Adrenal gland (tissue), 12 donors: ENCODE measurements around the gene NR2F1-AS1. TPM values are rescaled to one million over a fixed set of nuclear protein-coding genes. Genes with fewer than 3 reads are reported as not detected.
A peak's percentile ranks its signal among the peaks of the same experiment; 100 is the strongest.
"Not testable (repeated sequence)": the region's sequence is repeated elsewhere in the genome, so short reads cannot be mapped to it uniquely, and the experiment has no call there.

Experiments used
- DNase-seq, 7 donors: peaks; one replicate each; pipeline ENCODE4 v3.0.0-alpha.2; 2019 to 2020
- H3K27ac ChIP-seq, 5 donors: fragments of 200-600 bp; sonication (generic) in 4 of 5; 1 replicate in 3 of 5; 2 replicates in 2 of 5; pipeline versions ENCODE4 v1.5.1 to v1.8.0; 2016 to 2020; ENCODE audit warnings: mild to moderate bottlenecking in 1 of 5
- H3K27me3 ChIP-seq: fragments of 200-600 bp; 2 replicates; pipeline ENCODE4 v1.8.0; 2021
- H3K36me3 ChIP-seq, 2 donors: fragments of 200-600 bp; replicated peaks in 1 of 2; 1 replicate in 1 of 2; 2 replicates in 1 of 2; pipeline versions ENCODE4 v1.5.1 to v1.8.0; 2018 to 2022
- H3K4me1 ChIP-seq, 2 donors: fragments of 200-600 bp; replicated peaks in 1 of 2; 1 replicate in 1 of 2; 2 replicates in 1 of 2; pipeline versions ENCODE4 v1.5.1 to v1.8.0; 2018 to 2021
- H3K4me3 ChIP-seq, 4 donors: fragments of 200-600 bp; sonication (generic) in 3 of 4; one replicate each; pipeline ENCODE4 v1.5.1; 2016 to 2018
- H3K9me3 ChIP-seq, 3 donors: fragments of 200-600 bp; sonication (generic) in 1 of 3; replicated peaks in 1 of 3; 1 replicate in 2 of 3; 2 replicates in 1 of 3; pipeline versions ENCODE4 v1.5.1 to v1.8.0; 2016 to 2021
- CTCF ChIP-seq, 6 experiments: fragments of 450-650 bp in 4 of 6; fragments of 200-600 bp in 2 of 6; sonication (generic) in 1 of 6; IDR thresholded peaks; 1 replicate in 5 of 6; 2 replicates in 1 of 6; pipeline versions ENCODE4 v1.5.1 to v1.8.0; 2016 to 2021; ENCODE audit warnings: antibody characterized with exemption in 6 of 6, mild to moderate bottlenecking in 2 of 6, moderate library complexity in 1 of 6
- POLR2A ChIP-seq, 2 donors: fragments of 450-650 bp; IDR thresholded peaks; one replicate each; pipeline ENCODE4 v1.6.1; 2017; ENCODE audit warnings: antibody characterized with exemption in 2 of 2, mild to moderate bottlenecking in 2 of 2, moderate library complexity in 1 of 2
- WGBS, 4 donors: extraction: QIAGEN DNeasy Blood & Tissue Kit in 2 of 4; methylation state at CpG; one replicate each; pipeline versions ENCODE4 v1.1.5 to v1.1.7; 2013 to 2017; 5-methylcytosine and 5-hydroxymethylcytosine counted together
- intact Hi-C, 2 donors: fragments of 100-400 bp; cut with DNase I; formaldehyde crosslinking; loops; one replicate each; pipeline versions ENCODE4 v1.14.1 to v1.15.0; 2022 to 2023
- polyA plus RNA-seq, 3 donors: library from polyadenylated mRNA; stranded (reverse); fragments of 200-250 nt in 2 of 3; fragments of 350-450 nt in 1 of 3; fragmentation: Illumina TruSeq in 1 of 3; extraction: RNeasy Lipid Tissue Mini Kit (QIAGEN cat#74804) in 1 of 3; gene quantifications; one replicate each; pipeline ENCODE4 v1.2.3, GENCODE V29; 2013 to 2014
- total RNA-seq, 9 donors: library from RNA; depleted of rRNA in 4 of 9; stranded (reverse); fragments of >200 nt in 4 of 9; fragments of 120-200 nt in 1 of 9; fragmentation: NEBNext Ultra II Directional in 1 of 9; extraction: Animal tissue kit (Norgen Biotek cat#: 25700) in 1 of 9; gene quantifications; one replicate each; pipeline versions ENCODE4 v1.1.0 to v1.2.4, GENCODE V29; 2013 to 2023
- donor health status: healthy with polysubstance abuse.
- donor health status: Bipolar disorder and iron deficiency.
- donor health status: DM: yes; HTN: yes; CAD: no.
- donor health status: DM: no; HTN: no; CAD: no.
- donor health status: DM: no; HTN: no; CAD: no.
- donor health status: DM: yes; HTN: yes; CAD: no.

Gene NR2F1-AS1
- total and polyA plus RNA-seq, 12 donors, result 13.2 to 107 (median 29.1) TPM

- Histone ChIP-seq H3K27ac (peak overlapping the region in 1 of 5 donors; percentile 31), H3K4me3 (no peak overlapping the region), H3K9me3 (no peaks in the 10 kb centered on the region), H3K36me3 (no peaks in the 10 kb centered on the region), H3K27me3 (no peaks in the 10 kb centered on the region), H3K4me1 (peaks cover 5 to 8% of the 10 kb centered on the region in 2 donors)
- TF ChIP-seq POLR2A (IDR thresholded peaks at IDR 0.05) (no peak), CTCF (IDR thresholded peaks at IDR 0.05) (no peak)
- WGBS, 4 donors, result 65 to 78% (median 71%) methylated on average over 1 of the region's 1 CpG
- intact Hi-C loops, result no loop called here
- DNase-seq, result no peak
Measured at GRCh38 chr5:93567424-93567823, 13.6 kb downstream of the NR2F1-AS1 start.

GRCh38 chr5:93566091-93566490 is 14.9 kb downstream of the NR2F1-AS1 start:
- DNase-seq, result no peak
- H3K36me3 ChIP-seq, result no peaks in the 10 kb centered on the region
- H3K4me3 ChIP-seq, result no peak overlapping the region
- H3K27me3 ChIP-seq, result no peaks in the 10 kb centered on the region
- H3K9me3 ChIP-seq, result no peaks in the 10 kb centered on the region
- H3K27ac ChIP-seq, result peak overlapping the region in 1 of 5 donors; percentile 4
- TF ChIP-seq CTCF (IDR thresholded peaks at IDR 0.05), result no peak
- no peak for TF ChIP-seq POLR2A (IDR thresholded peaks at IDR 0.05)
- intact Hi-C loops, result no loop called here
- peaks cover 5 to 8% of the 10 kb centered on the region in 2 donors for H3K4me1 ChIP-seq

GRCh38 chr5:93557021-93557604 is 23.9 kb downstream of the NR2F1-AS1 start:
- Histone ChIP-seq H3K9me3 (no peaks in the 10 kb centered on the region), H3K4me3 (no peak overlapping the region), H3K36me3 (no peaks in the 10 kb centered on the region), H3K27ac (no peak overlapping the region), H3K27me3 (no peaks in the 10 kb centered on the region), H3K4me1 (no peaks in the 10 kb centered on the region)
- WGBS, 4 donors, result 94 to 98% (median 96%) methylated on average over 2 of the region's 2 CpGs
- TF ChIP-seq CTCF (IDR thresholded peaks at IDR 0.05) (no peak), POLR2A (IDR thresholded peaks at IDR 0.05) (no peak)
- DNase-seq, result no peak
- intact Hi-C loops, result no loop called here

- H3K4me3 ChIP-seq, intact Hi-C loops, H3K4me1 ChIP-seq, H3K36me3 ChIP-seq, H3K27ac ChIP-seq, DNase-seq, H3K27me3 ChIP-seq, H3K9me3 ChIP-seq: not testable (repeated sequence)
- WGBS, 4 donors, result 93 to 100% (median 95%) methylated on average over 3 of the region's 3 CpGs
Measured at GRCh38 chr5:93549594-93549993, 31.4 kb downstream of the NR2F1-AS1 start.

- Histone ChIP-seq H3K4me3 (no peak overlapping the region), H3K9me3 (no peaks in the 10 kb centered on the region), H3K27ac (no peak overlapping the region), H3K36me3 (no peaks in the 10 kb centered on the region), H3K4me1 (peaks cover 0 to 3% of the 10 kb centered on the region in 2 donors), H3K27me3 (no peaks in the 10 kb centered on the region)
- WGBS, 4 donors, result 76 to 85% (median 81%) methylated on average over 4 of the region's 4 CpGs
- no peak for DNase-seq
- TF ChIP-seq CTCF (IDR thresholded peaks at IDR 0.05) (no peak), POLR2A (IDR thresholded peaks at IDR 0.05) (no peak)
- intact Hi-C loops, result no loop called here
Measured at GRCh38 chr5:93545872-93546271, 35.1 kb downstream of the NR2F1-AS1 start.
